Measurements from ENCODE around the gene NBAS. TPM values are rescaled to one million over a fixed set of nuclear protein-coding genes. Genes with fewer than 3 reads are reported as not detected.

NBAS gene
- total and polyA plus RNA-seq, 10 of the 15 experiments (the other 5 are each of a cell fraction or from before 2014, with no cell fraction given): 4.3 to 32.7 (median 20.8) TPM

- no peak for TF ChIP-seq ZBTB40 (IDR thresholded peaks at IDR 0.05; ENCODE audit: borderline replicate concordance)
Observed at GRCh38 chr2:15602393-15602792, 41.3 kb upstream of the NBAS start (continued).

- FAIRE-seq (no peak), DNase-seq (ENCODE audit: low read depth, low spot score) (no peak), ATAC-seq (no peak)
- intact Hi-C loops (cut with micrococcal nuclease; ENCODE audit: unreplicated experiment): no loop called here
- POLR2A ChIA-PET: no interaction called here
- Histone ChIP-seq H3K79me2 (ENCODE audit: control insufficient read depth, insufficient read depth, low read length) (no peaks in the 10 kb centered on the region), H3K4me3 (no peak overlapping the region), H3K4me2 (ENCODE audit: control insufficient read depth, insufficient read depth) (no peak overlapping the region), H3K9ac (ENCODE audit: control insufficient read depth, insufficient read depth, low read length) (no peak overlapping the region), H3K4me1 (ENCODE audit: control insufficient read depth, insufficient read depth, low read length) (no peaks in the 10 kb centered on the region), H3K9me3 (replicated peaks; ENCODE audit: control insufficient read depth, insufficient read depth, low read length) (no peaks in the 10 kb centered on the region), H3K27ac (ENCODE audit: control insufficient read depth, insufficient read depth) (no peak overlapping the region), H4K20me1 (ENCODE audit: control insufficient read depth, insufficient read depth) (no peaks in the 10 kb centered on the region), H2AFZ (ENCODE audit: control insufficient read depth, low read depth, low read length) (no peak overlapping the region), H3K27me3 (replicated peaks in 1 of 2; ENCODE audit: control insufficient read depth in 2 of 2, insufficient read depth in 2 of 2, low read length in 1 of 2) (no peaks in the 10 kb centered on the region), H3K36me3 (ENCODE audit: control insufficient read depth in 2 of 2, insufficient read depth in 2 of 2, low read length in 1 of 2) (peaks cover 12 to 27% of the 10 kb centered on the region in 2 experiments)
- CTCF ChIA-PET: interaction anchor here (0.7 kb wide), 1 partner anchor 1585 kb away, joined by 3 read pairs; no protein-coding TSS in a partner anchor
- WGBS (ENCODE audit: insufficient coverage, insufficient replicate concordance, low lambda C conversion rate, missing lambda C conversion rate): 95% methylated on average over 1 of the region's 1 CpG
- in situ Hi-C loops (cut with MboI): no loop called here
- no TSS peak for BruUV-seq (replicated peaks)
- RAD21 ChIA-PET (ENCODE audit: unreplicated experiment): no interaction called here
- SMC1A ChIA-PET (ENCODE audit: uncharacterized antibody, unreplicated experiment): interaction anchor here (0.6 kb wide), 1 partner anchor 185 kb away, joined by 4 read pairs; no protein-coding TSS in a partner anchor
- TF ChIP-seq NBN (IDR thresholded peaks at IDR 0.05) (no peak), CHD1 (IDR thresholded peaks at IDR 0.05; ENCODE audit: low read depth, low read length) (no peak), MTA2 (IDR thresholded peaks at IDR 0.05; ENCODE audit: low read depth) (no peak), SIX5 (IDR thresholded peaks at IDR 0.05; ENCODE audit: low read depth, low read length, severe bottlenecking) (no peak), MEF2B (IDR thresholded peaks at IDR 0.05; ENCODE audit: partially characterized antibody, poor library complexity, severe bottlenecking) (no peak), SMARCA5 (IDR thresholded peaks at IDR 0.05) (no peak), SREBF1 (IDR thresholded peaks at IDR 0.05; ENCODE audit: low read length) (no peak), E2F8 (IDR thresholded peaks at IDR 0.05; ENCODE audit: low read depth, partially characterized antibody) (no peak), RELA (IDR thresholded peaks at IDR 0.05; ENCODE audit: borderline replicate concordance, partially characterized antibody) (no peak)
- TF ChIP-seq, protein P1, sequence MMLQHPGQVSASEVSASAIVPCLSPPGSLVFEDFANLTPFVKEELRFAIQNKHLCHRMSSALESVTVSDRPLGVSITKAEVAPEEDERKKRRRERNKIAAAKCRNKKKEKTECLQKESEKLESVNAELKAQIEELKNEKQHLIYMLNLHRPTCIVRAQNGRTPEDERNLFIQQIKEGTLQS (IDR thresholded peaks at IDR 0.05; ENCODE audit: borderline replicate concordance, extremely low read depth, low read depth, low read length): no peak
- TF ChIP-seq, protein P2, sequence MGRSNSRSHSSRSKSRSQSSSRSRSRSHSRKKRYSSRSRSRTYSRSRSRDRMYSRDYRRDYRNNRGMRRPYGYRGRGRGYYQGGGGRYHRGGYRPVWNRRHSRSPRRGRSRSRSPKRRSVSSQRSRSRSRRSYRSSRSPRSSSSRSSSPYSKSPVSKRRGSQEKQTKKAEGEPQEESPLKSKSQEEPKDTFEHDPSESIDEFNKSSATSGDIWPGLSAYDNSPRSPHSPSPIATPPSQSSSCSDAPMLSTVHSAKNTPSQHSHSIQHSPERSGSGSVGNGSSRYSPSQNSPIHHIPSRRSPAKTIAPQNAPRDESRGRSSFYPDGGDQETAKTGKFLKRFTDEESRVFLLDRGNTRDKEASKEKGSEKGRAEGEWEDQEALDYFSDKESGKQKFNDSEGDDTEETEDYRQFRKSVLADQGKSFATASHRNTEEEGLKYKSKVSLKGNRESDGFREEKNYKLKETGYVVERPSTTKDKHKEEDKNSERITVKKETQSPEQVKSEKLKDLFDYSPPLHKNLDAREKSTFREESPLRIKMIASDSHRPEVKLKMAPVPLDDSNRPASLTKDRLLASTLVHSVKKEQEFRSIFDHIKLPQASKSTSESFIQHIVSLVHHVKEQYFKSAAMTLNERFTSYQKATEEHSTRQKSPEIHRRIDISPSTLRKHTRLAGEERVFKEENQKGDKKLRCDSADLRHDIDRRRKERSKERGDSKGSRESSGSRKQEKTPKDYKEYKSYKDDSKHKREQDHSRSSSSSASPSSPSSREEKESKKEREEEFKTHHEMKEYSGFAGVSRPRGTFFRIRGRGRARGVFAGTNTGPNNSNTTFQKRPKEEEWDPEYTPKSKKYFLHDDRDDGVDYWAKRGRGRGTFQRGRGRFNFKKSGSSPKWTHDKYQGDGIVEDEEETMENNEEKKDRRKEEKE (IDR thresholded peaks at IDR 0.05): no peak
Observed at GRCh38 chr2:15601681-15602080, 40.5 kb upstream of the NBAS start.

Data from GM12878 (cell line).